Measurements from ENCODE around the gene RASL11B. TPM values are rescaled to one million over a fixed set of nuclear protein-coding genes. Genes with fewer than 3 reads are reported as not detected.

The RASL11B gene
- total and polyA plus RNA-seq, 2 donors (not counting 1 experiment from before 2014, with no cell fraction given): 0.36 to 1.2 TPM

GRCh38 chr4:52866734-52867133 lies 4.6 kb downstream of the RASL11B start:
- no peaks in the 10 kb centered on the region for H3K36me3 ChIP-seq (replicated peaks in 1 of 2; ENCODE audit: control extremely low read depth in 1 of 2, control insufficient read depth in 1 of 2, extremely low read depth in 1 of 2, insufficient read depth in 2 of 2, low read length in 1 of 2)
- CTCF ChIA-PET: no interaction called here
- intact Hi-C loops (cut with micrococcal nuclease): no loop called here
- DNase-seq: no peak
- no peak overlapping the region for H3K9ac ChIP-seq (ENCODE audit: low read length)
- no peak overlapping the region for H2AFZ ChIP-seq (ENCODE audit: insufficient read depth, low read depth, low read length, poor library complexity, severe bottlenecking)
- H3K4me1 Mint-ChIP-seq: peaks cover 4% of the 10 kb centered on the region
- no peak overlapping the region for H3K4me3 ChIP-seq (ENCODE audit: control extremely low read depth in 1 of 5, extremely low read depth in 1 of 5, insufficient read depth in 1 of 5, low read depth in 2 of 5, low read length in 4 of 5)
- peaks cover 0 to 2% (median 0%) of the 10 kb centered on the region in 3 donors for H3K9me3 ChIP-seq (ENCODE audit: control extremely low read depth in 1 of 3, control insufficient read depth in 2 of 3, insufficient read depth in 1 of 3, low read length in 2 of 3)
- no peak overlapping the region for H3K27ac Mint-ChIP-seq
- H3K27ac ChIP-seq (ENCODE audit: low read length in 2 of 2): no peak overlapping the region
- WGBS (ENCODE audit: insufficient coverage): 100% methylated on average over 3 of the region's 4 CpGs
- no peak overlapping the region for H3K4me2 ChIP-seq (replicated peaks; ENCODE audit: low read depth, low read length, poor library complexity, severe bottlenecking)
- ATAC-seq (ENCODE audit: low read depth): no peak
- H3K27me3 Mint-ChIP-seq: no peaks in the 10 kb centered on the region
- peaks cover 7 to 9% of the 10 kb centered on the region in 2 donors for H3K4me1 ChIP-seq (ENCODE audit: control insufficient read depth in 2 of 2, insufficient read depth in 2 of 2, low read length in 2 of 2)
- POLR2A ChIA-PET: no interaction called here
- H3K79me2 ChIP-seq (ENCODE audit: control insufficient read depth, insufficient read depth, low read length): no peaks in the 10 kb centered on the region
- H4K20me1 ChIP-seq (ENCODE audit: control insufficient read depth, insufficient read depth, low read length, poor library complexity, severe bottlenecking): no peaks in the 10 kb centered on the region
- H3K4me3 Mint-ChIP-seq: no peak overlapping the region
- TF ChIP-seq CTCF (IDR thresholded peaks at IDR 0.05): no peak
- no peak for TF ChIP-seq EZH2 (IDR thresholded peaks at IDR 0.05; ENCODE audit: borderline replicate concordance, insufficient read depth, low read depth, low read length, poor library complexity, severe bottlenecking)
- H3K9me3 Mint-ChIP-seq (ENCODE audit: insufficient read depth): no peaks in the 10 kb centered on the region
- H3K27me3 ChIP-seq (replicated peaks in 1 of 4; ENCODE audit: control extremely low read depth in 1 of 4, control insufficient read depth in 3 of 4, insufficient read depth in 4 of 4, low read length in 3 of 4): peaks cover 0 to 13% (median 4%) of the 10 kb centered on the region in 4 experiments

GRCh38 chr4:52867163-52867562 lies 5.0 kb downstream of the RASL11B start:
- no peak overlapping the region for H3K4me3 Mint-ChIP-seq
- no peaks in the 10 kb centered on the region for H3K9me3 ChIP-seq (ENCODE audit: control extremely low read depth in 1 of 3, control insufficient read depth in 2 of 3, insufficient read depth in 1 of 3, low read length in 2 of 3)
- no peaks in the 10 kb centered on the region for H4K20me1 ChIP-seq (ENCODE audit: control insufficient read depth, insufficient read depth, low read length, poor library complexity, severe bottlenecking)
- ATAC-seq (ENCODE audit: low read depth) (no peak), DNase-seq (no peak)
- H3K4me2 ChIP-seq (replicated peaks; ENCODE audit: low read depth, low read length, poor library complexity, severe bottlenecking): no peak overlapping the region
- H3K79me2 ChIP-seq (ENCODE audit: control insufficient read depth, insufficient read depth, low read length): no peaks in the 10 kb centered on the region
- no peaks in the 10 kb centered on the region for H3K27me3 Mint-ChIP-seq
- POLR2A ChIA-PET: no interaction called here
- WGBS (ENCODE audit: insufficient coverage): 95% methylated on average over 4 of the region's 4 CpGs
- intact Hi-C loops (cut with micrococcal nuclease): no loop called here
- H3K27me3 ChIP-seq (replicated peaks in 1 of 4; ENCODE audit: control extremely low read depth in 1 of 4, control insufficient read depth in 3 of 4, insufficient read depth in 4 of 4, low read length in 3 of 4): peaks cover 0 to 11% (median 4%) of the 10 kb centered on the region in 4 experiments
- peaks cover 6 to 8% of the 10 kb centered on the region in 2 donors for H3K4me1 ChIP-seq (ENCODE audit: control insufficient read depth in 2 of 2, insufficient read depth in 2 of 2, low read length in 2 of 2)
- CTCF ChIA-PET: no interaction called here
- H3K36me3 ChIP-seq (replicated peaks in 1 of 2; ENCODE audit: control extremely low read depth in 1 of 2, control insufficient read depth in 1 of 2, extremely low read depth in 1 of 2, insufficient read depth in 2 of 2, low read length in 1 of 2): no peaks in the 10 kb centered on the region
- no peaks in the 10 kb centered on the region for H3K9me3 Mint-ChIP-seq (ENCODE audit: insufficient read depth)
- H3K27ac ChIP-seq (ENCODE audit: low read length in 2 of 2): no peak overlapping the region
- H3K9ac ChIP-seq (ENCODE audit: low read length): no peak overlapping the region
- H3K27ac Mint-ChIP-seq: no peak overlapping the region
- no peak overlapping the region for H3K4me3 ChIP-seq (ENCODE audit: control extremely low read depth in 1 of 5, extremely low read depth in 1 of 5, insufficient read depth in 1 of 5, low read depth in 2 of 5, low read length in 4 of 5)
- no peak overlapping the region for H2AFZ ChIP-seq (ENCODE audit: insufficient read depth, low read depth, low read length, poor library complexity, severe bottlenecking)
- TF ChIP-seq CTCF (IDR thresholded peaks at IDR 0.05) (no peak), EZH2 (IDR thresholded peaks at IDR 0.05; ENCODE audit: borderline replicate concordance, insufficient read depth, low read depth, low read length, poor library complexity, severe bottlenecking) (no peak)
- H3K4me1 Mint-ChIP-seq: peaks cover 4% of the 10 kb centered on the region
